Astrocyte (in vitro differentiated cells and primary cell): Measurements from ENCODE around the gene UBXN2A.

Source experiments
- EZH2 ChIP-seq: IDR thresholded peaks from 2 replicates; pipeline ENCODE4 v1.6.1; 2012; ENCODE audit warnings: mild to moderate bottlenecking, low read length, inconsistent platforms; ENCODE audit not compliant: insufficient read depth
- TF ChIP-seq, protein P1 (sequence below): IDR thresholded peaks from 2 replicates; pipeline ENCODE4 v1.5.1; 2011; ENCODE audit warnings: low read depth, mild to moderate bottlenecking, inconsistent platforms, low read length, moderate library complexity; ENCODE audit not compliant: insufficient read depth

DNA sequence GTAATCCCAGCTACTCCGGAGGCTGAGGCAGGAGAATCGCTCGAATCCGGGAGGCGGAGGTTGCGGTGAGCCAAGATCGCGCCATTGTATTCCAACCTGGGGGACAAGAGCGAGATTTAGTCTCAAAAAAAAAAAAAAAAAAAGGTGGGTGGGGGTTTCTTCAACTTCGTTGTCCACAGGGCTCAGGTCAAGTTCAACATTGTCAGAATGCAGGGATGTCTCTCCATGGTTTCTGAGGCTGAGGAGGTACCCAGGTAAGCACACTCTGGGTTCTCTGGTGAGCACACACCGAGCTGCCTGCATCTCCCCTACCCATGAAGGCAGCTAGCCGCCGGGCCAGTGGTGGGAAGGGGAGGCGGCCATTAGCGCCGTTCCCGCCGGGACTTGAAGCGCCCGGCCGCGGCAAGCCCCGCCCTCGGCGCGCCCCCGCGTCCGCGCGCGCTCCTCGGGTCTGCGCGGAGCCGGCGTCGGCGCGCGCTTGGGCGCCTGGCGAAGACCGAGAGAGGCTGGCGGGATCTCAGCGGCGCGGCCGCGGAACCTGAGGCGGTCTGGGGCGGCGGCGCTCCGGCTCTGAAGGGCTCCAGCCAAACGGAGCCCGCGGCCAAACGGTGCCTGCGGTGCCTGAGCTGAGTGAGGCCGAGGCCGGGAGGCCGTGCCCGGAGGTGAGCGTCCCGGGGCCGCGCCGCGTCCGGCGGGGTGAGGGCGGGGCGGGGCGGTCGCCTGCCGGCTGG lies at the start of gene UBXN2A:
- no peak for TF ChIP-seq EZH2
- TF ChIP-seq, protein P1, sequence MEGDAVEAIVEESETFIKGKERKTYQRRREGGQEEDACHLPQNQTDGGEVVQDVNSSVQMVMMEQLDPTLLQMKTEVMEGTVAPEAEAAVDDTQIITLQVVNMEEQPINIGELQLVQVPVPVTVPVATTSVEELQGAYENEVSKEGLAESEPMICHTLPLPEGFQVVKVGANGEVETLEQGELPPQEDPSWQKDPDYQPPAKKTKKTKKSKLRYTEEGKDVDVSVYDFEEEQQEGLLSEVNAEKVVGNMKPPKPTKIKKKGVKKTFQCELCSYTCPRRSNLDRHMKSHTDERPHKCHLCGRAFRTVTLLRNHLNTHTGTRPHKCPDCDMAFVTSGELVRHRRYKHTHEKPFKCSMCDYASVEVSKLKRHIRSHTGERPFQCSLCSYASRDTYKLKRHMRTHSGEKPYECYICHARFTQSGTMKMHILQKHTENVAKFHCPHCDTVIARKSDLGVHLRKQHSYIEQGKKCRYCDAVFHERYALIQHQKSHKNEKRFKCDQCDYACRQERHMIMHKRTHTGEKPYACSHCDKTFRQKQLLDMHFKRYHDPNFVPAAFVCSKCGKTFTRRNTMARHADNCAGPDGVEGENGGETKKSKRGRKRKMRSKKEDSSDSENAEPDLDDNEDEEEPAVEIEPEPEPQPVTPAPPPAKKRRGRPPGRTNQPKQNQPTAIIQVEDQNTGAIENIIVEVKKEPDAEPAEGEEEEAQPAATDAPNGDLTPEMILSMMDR = no peak
